VCaP (cell line): ENCODE results near the gene KIAA1958.
A peak's percentile ranks its signal among the peaks of the same experiment; 100 is the strongest.

Experiments
- H3K27ac ChIP-seq: fragments of 450-650 bp; 2 replicates; pipeline ENCODE4 v1.5.1; 2017
- CTCF ChIP-seq: fragments of 450-650 bp; conservative IDR thresholded peaks from 2 replicates; pipeline ENCODE4 v1.5.1; 2017; ENCODE audit warnings: mild to moderate bottlenecking, moderate library complexity

KIAA1958 gene

DNA sequence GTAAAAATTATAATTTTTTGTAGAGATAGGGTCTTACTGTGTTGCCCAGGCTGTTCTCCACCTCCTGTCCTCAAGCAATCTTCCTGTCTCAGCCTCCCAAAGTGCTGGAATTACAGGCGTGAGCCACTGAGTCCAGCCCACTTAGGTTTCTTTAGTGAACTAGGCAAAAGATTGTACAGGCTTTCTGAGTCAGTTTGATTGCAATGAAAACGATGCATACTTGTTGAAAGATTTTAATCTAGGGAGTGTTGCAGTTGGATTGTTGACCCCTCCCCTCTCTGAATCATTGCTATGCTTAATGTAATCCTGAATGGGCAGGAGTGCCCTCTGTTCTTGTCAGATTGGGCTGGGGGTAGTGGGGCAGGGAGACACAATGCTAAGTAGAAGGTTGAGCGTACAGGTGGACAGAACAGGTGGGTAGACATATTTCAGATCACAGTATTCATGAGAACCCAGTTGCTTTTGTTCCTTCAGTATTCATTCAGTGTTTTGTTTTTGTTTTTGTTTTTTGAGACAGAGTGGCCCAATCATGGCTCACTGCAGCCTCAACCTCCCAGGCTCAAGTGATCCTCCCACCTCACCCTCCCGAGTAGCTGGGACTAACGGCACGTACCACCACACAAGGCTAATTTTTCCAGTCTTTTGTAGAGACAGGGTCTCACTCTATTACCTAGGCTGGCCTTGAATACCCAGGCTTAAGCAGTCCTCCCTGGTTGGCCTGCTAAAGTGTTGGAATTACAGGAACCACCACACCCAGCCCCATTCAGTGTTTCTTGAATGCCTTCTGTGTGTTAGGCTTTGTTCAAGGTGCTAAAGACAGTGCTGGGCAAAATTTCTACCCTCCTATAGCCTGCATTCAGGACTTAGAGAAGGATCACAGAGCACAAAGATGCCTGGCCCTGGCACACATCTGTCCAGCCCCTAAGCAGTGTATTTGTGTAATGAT is 70.1 kb downstream of the KIAA1958 start:
- H3K27ac ChIP-seq: no peak overlapping the region
- TF ChIP-seq CTCF: no peak

GRCh38 chr9:112558476-112558875 is 71.8 kb downstream of the KIAA1958 start:
- no peak overlapping the region for H3K27ac ChIP-seq

DNA sequence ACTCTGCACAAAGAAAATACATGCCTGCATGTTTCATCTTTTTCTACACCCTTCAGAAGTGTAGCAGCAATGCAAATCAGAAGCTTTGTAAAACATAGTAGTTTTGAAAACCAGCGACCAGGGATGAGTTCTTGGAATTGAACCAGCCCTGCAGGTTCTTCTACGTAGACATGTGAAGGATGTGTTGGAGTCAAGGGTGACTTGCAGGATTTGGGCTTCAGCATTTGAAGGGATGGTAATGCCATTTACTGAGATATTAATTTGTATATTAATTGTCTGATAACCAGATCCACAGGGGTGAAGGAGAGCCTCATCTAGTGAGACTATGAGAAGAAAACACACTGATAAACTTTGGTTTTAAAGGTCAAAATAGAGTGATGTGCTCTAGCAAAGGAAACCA is 72.4 kb downstream of the KIAA1958 start:
- TF ChIP-seq CTCF: no peak
- H3K27ac ChIP-seq: no peak overlapping the region

More at GRCh38 chr9:112558476-112558875, 71.8 kb downstream of the KIAA1958 start:
- TF ChIP-seq CTCF: no peak

DNA sequence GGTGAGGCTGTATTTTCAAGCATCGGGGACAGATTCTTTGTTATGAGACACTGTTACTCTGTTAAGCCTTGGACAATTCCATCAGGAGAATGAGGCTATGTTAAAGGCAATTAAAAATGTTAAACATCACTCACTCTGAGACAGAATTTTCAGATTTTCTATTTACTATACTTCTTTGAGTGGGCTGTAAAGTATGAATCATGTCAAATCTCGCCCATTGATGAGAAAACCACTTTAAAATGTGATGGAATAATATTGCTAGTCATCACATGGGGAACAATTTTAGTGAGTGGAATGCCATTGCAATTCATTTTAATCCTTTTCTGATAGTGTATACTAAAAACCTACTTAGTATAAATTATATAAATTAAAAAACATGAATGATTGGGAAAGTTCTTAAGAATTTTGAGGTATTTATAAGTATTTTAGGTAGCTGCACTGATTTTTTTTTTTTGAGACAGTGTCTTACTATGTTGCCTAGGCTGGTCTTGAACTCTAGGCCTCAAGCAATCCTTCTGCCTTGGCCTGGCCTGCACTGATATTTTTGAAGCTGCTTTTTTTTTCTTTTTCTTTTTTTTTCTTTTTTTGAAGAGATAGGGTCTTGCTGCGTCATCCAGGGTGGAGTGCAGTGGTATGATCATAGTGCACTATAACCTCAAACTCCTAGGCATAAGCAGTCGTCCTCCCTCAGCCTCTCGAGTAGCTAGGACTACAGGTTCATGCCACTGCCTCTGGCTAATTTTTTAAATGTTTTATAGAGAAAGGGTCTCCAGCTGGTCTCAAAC is 73.2 kb downstream of the KIAA1958 start:
- TF ChIP-seq CTCF: no peak
- no peak overlapping the region for H3K27ac ChIP-seq

- TF ChIP-seq CTCF: no peak
- H3K27ac ChIP-seq: peak overlapping the region; percentile 14
Measured at GRCh38 chr9:112562235-112562958, 75.8 kb downstream of the KIAA1958 start.

- H3K27ac ChIP-seq: no peak overlapping the region
- no peak for TF ChIP-seq CTCF
Measured at GRCh38 chr9:112569186-112569585, 82.6 kb downstream of the KIAA1958 start.
